GM18511 (cell line): ENCODE measurements around the gene ABCG1.

ENCODE experiments used
- ATAC-seq: cut with Tn5 transposase; IDR thresholded peaks from one replicate; pipeline ENCODE4 v1.9.1; 2021; ENCODE audit warnings: mild to moderate bottlenecking, moderate library complexity; ENCODE audit not compliant: unreplicated experiment

The ABCG1 gene

DNA sequence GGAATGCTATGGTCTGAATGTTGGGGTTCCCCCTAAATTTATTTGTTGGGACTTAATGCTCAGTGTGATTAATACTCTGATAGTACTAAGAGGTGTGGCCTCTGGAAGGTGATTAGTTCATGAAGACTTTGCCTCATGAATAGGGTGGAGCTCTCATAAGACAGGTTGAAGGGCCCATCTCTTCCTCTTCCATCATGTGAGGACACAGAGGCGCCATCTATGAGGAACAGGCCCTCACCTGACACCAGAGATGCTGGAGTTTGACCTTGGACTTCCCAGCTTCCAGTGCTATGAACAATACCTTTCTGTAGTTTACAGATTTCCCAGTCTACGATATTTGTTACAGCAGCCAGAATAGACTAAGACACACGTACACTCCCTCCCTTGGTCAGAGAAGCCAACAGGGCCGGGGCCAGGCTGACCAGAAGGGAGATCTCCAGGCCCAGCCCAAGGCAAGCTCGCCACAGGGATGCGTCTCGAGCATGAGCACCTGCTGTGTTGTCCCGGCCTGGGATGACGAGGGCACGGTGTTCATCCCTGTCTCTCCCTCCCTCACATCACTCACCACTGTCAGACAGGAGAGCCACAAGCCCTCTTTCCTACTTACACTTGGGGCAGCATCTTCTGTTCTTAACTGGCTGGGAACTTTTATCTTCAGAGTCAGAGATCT is 4.7 kb upstream of the ABCG1 start:
- no peak for ATAC-seq

DNA sequence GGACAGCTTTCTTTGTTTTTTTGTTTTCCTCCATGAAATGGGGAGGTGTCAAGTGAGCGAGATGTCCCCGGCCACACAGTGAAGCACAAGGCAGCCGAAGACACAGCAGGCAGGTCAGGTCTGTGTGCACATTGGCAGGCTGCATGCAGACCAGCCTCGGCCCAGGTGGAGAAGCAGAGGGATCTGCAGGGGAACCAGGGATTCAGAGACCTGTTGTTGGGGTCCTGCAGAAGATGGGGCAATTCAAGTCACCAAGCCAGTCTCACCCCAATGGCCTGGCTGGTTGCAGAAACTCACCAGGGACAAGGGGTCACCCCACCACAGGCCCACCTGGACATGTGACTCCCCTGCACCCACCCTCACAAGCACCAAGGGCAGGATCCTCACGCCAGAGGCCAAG is 4.0 kb upstream of the ABCG1 start:
- ATAC-seq = no peak

DNA sequence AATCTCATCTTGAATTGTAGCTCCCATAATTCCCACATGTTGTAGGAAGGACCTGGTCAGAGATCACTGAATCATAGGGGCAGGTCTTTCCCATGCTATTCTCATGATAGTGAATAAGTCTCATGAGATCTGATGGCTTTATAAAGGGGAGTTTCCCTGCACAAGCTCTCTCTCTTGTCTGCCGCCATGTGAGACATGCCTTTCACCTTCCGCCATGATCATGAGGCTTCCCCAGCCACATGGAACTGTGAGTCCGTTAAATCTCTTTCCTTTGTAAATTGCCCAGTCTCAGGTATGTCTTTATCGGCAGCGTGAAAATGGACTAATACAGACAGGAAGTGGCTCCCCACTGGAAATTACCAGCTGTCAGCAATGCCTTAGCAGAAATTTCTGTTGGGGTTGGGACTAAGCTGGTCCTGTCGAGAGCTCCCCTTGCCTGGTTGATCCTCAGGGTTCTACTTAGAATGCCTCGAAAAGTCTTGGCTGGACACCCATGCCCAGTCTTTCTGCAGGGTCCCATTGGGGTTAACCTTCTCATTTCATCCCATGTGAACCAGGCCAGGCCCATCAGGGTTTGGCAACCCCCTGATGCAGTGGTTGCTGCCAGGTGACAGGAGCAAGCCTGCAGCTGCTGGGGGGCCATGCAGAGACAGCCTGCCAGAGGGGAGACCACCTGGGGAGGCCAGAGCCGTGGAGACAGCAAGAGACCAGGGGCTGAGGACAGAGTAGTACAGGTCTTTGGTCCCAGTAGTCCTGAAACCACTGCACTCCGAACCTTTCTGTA is 2.8 kb upstream of the ABCG1 start:
- ATAC-seq = no peak

DNA sequence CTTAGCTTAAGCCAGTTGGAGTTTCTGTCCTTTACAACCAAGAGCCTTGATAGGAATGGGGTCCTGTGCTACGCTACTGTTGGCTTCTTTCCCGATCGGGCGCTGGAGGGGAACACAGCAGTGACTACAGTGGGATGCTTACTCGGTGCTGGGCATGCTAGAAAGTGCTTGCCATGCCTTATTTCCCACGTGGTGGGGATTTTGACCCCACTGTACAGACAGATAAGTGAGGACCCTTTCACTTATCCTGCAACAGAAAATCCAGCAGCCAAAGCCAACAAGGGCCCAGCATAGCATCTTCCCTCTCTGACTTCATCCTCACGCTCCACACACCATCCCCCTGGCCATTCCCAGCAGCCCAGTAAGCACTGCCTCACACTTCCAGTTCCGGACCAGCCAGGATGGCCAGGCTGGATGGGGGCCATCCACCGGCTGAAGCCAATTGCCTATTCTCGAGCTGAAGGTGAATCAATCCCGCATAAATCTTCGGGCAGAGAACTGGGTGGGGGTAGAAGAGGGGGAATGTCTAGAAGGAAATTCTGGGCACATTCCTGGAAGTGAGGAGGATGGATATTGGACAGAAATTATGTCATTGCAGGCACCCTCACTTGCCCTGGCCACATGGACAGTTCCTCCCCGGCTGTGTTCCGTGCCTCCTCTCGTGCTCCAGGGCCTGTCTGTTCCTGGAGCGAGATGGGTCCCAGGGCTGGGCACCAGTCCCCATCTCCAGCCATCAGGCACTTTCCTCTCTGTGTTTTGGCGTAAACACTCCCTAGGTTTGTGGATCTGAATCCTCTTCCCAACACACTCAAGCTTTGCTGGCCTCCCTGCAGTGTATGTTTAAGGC is 2.0 kb upstream of the ABCG1 start:
- no peak for ATAC-seq

DNA sequence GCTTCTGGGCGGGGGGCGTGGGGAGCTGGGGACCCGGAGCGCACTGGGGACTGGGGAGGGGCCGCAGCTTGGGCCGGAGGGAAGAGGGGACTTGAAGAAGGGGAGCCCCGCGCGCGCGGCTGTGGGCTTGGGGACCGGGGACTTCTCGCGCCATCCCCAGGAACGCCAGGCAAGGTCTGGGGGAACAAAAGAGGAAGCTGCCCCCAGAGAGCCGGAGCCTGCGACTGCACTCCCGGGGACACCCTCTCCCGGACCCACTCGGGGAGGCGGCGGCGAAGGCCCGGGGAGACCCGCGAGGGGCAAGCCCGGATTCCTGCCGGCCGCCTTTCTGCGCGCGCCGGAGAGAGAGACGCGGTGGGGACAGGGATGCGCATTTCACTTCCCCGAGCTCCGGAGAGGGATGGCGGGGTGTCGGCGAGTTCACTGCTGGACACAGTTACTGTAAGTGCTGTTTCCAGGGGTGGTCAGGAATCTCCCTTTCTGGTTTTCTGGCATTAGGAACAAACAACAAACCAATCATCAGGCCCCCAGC is 732 bp downstream of the ABCG1 start:
- peak; percentile 32 for ATAC-seq

DNA sequence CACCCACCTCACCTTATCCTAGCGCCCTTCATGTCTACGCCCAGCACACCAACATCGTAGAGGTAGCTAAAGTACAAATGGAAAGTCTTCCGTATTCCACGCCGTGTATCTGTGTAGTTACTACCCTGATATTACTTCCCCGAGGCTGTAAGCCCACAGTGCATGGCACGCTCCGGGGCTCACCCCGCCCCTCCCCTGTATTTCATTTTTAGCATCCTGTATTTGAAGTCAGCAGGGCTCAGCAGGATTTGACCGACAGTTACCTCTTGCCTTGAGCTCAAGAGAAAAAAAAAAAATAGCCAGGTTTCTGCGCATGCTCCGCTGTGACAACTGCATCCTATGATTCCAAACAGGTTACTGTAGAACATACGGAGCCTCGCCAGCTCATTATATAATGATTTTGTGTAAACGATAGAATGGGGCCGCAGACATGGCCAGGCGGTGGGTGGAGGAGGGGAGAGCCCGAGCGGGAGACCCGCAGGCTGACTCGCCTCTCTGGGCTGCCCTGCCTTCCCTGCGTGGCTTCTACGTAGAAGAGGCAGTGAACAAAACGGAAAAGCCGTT is 1.3 kb downstream of the ABCG1 start:
- peak; percentile 65 for ATAC-seq

DNA sequence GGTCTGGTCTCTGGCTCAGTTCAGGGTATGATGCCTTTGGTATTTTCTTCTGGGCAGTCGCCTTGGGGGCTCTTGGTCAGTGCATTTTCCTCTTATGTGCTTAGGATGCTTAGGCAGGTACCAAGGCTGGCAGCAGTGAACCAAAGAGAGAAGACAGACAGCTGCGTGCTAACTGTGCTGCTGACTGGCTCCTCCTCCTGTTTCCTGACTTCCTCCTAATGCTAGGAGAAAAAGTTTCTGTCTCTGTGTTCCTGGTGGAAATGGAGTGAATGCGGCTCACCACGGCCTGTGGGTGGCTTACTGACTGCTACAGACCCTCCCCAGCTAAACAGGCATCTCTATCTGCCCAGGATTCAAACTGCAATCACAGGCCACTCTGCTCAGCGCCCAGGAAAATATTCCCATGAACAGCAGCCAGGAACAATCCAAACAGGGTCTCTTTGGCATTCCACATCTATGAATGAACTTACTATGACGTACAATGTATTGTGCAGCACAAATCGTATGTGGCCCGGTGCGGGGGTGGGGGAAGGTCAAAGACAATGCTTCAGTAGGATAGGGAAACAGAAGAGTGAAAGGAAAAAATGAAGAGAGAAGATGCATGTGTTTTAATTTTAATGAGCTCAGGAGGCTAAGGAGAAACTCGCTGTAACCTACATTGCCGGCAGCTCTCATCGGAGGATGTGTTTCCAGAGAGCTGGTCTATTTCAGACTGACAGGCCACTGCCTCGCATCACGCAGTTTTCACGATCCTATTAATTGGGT is 2.8 kb downstream of the ABCG1 start:
- ATAC-seq = no peak

DNA sequence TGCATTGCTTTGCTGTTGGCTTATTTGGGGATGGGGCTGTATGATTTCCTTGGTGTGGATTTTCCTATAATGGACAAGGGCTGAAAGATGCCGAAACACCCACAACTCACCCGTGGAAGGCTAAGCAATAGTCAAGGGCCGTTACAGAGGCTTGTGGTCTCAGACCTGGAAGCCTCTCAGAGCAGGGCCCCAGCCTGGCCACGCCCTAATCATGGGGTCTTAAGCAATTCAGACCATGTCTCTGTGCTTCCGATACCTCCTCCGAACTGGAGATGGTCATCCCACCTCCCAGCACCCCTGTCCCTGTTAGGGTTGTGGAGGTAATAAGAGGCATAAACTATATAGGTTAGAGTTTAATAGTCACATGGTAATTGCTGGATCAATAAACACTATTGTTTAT is 3.4 kb downstream of the ABCG1 start:
- no peak for ATAC-seq

DNA sequence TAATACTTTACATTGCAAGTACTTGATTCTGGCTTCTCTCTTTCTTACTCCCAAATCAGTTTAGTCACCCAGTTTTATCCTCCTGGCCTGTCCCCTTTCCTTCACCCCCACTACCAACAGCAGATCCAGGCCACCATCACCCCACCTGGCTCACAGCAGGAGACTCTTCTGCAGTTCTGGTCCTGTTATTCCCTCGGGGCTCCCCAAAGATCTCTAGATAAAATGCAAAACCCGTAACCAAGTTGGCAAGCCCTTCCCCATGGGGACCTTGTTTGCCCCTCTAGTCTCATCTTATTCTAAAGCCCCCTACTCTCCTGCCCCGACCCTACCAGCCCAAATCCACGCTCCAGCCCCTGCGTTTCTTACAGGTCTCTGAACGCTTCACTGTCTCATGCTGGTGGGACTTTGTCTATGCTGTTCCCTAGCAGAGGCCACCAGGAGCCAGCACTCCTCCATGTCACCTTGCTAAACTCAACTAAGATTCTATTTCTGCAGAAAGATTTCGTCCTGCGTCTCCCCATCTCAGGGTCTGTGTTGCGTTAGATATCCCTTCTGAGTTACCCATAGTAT is 4.0 kb downstream of the ABCG1 start:
- no peak for ATAC-seq

DNA sequence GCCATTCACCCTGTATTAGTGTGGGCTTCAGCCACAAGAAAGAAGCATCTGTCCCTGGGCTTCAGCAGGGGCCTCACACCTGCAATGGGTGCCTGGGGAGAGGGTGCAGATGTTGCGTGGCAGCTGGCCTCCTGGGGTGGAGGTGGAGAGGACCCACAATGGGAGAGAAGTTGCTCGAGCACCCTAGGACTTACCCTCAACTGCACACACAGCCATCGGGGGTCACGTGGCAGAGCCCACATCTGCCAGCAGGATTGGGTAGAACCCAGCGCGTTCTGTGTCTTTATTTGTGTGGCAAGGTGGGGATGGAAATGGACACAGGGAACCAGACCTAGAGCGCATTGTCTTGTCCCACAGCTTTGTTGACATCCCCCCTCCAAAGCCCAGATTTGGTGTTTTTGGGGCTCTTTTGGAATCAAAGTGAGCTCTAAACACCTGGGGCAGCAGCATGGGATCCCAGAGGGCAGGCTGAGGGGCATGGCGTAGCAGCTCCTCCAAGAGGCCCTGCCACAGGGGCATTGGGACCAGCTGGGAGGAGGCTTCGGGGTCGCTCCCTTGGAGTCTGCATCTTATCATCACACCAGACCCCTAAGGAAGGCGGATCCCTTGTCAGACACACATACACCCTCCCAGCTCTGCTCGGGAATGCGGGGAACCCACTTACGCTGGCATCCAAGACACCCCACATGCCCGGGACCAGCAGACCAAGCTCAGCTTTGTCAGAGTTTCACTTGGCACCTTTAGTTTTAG is 5.1 kb downstream of the ABCG1 start:
- ATAC-seq = no peak

DNA sequence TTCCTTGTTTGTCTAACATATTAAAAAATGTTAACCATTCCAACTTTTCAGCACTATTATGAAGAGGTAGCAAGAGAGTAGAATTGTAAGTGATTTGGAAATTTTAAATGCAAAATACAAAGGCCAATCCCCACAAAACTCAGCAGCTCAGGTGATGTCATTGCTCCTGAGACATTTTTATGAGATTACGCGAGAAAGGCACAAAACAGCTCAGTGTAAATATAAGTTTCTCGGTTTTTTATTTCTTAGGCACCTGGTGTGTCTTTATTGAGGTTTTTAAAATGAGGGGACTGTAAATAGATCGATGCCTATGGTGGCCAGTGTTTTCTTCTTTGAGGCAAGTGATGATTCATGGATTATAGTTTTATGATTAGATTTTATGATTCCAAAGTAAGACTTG is 6.1 kb downstream of the ABCG1 start:
- no peak for ATAC-seq

DNA sequence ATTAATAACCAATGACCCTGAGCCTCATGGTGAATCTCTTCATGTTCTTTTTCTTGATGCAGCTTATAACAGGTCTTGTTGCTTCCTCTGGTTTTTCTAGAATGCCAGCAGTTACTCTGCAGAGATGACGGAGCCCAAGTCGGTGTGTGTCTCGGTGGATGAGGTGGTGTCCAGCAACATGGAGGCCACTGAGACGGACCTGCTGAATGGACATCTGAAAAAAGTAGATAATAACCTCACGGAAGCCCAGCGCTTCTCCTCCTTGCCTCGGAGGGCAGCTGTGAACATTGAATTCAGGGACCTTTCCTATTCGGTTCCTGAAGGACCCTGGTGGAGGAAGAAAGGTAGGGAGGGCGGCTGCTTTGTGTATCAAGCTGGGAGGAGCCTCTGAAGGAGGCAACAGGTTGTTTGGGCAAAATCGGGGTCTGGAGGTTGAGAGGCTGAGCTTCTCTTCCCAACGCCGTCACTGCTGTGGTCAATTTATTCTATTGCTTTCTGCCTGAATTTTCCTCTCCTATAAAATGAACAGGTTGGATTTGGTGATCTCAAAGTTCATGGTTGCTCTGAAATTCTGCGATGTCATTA is 6.7 kb downstream of the ABCG1 start:
- no peak for ATAC-seq

DNA sequence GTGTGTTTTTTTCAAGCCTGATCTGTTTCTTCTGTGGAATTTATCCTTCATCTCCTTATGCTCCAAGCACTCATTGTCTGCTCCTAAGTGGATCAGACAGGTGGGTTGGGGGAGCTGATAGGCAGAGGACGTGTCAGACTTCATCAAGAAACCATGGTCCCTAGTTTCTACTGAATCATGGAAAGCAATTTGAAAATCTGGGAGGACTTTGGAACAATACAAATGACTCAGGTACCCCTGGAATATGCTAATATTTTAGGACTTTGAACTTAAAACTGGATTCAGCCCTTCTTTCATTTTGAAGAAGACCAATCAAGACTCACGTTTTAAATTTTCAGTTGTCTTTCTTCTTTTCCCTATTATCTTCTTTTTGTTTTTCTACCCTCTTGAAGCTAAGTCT is 7.7 kb downstream of the ABCG1 start:
- no peak for ATAC-seq

DNA sequence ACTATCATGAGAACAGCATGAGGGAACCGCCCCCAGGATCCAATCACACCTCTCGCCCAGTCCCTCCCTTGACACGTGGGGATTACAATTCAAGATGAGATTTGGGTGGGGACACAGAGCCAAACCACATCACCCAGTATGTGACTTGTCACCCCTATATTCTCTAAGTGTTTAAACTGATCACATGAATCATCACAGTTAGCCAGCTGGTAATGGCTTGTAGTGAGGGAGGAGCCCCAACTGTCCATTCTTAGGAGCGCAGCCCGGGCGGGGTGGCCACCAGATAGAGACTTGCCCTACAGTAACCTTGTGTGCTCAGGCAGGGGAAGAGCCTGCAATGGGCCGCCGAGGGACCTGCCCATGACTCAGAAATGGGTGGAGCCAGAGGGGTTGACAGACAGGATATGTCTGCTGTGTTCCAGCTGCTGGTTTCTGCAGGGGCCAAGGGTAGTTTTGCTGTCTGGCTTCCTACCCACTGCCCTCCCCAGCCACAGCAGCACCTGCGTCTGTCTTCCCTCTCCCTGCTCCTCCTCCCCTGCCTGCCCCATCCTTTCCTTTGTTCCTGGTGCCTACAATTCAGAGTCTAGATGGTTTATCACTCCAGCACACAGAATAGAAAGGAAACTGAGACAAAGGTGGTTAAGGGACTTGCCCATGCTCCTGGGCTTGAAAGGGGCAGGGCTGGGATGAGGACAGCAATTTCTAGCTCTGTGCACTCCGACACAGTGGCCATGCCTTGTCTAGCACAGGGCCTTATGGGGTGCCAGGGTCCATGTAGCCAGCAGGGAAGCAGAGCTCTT is 9.2 kb downstream of the ABCG1 start:
- peak; percentile 93 for ATAC-seq

DNA sequence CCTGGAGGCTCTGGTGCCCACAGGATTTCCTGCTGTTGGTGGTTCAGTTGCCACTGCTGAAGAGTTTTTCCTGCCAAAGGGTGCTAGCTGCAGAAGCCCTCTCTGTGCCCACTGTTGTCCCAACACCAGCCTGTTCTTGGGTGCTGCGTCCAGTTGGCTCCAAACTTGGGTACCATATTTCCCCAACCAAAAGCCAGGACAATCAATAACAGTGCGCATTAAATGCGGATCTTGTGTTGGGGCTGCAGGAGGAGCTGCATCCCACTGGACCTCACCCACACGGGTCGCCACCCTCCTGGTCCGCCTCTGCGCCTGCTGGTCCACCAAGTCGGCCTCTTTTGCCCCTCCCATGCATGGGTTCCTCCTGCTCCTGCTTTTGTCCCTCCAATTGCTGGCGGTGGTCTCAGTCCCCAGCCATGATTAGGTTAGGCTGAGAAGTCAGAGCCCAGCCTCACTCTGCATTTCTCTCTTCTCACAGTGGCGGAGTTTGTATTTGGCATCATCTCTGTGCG is 9.8 kb downstream of the ABCG1 start:
- ATAC-seq = no peak

DNA sequence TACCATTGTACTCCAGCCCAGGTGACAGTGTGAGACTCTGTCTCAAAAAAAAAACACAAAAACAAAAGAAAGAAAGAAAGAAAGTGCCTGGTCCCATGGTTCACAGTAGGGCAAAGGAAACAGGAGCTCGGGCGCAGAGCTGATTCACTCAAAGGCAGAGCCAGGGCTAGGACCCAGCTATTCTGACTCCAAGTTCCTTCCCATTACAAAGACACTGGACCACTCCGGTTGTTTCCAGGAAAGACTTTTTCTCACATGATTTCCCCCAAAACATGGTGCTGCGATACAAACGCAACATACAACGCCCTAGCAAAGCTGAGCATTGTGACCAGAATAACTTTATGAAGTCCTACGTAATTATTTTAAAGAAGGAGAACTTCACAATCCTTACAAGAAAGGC is 10.7 kb downstream of the ABCG1 start:
- no peak for ATAC-seq

DNA sequence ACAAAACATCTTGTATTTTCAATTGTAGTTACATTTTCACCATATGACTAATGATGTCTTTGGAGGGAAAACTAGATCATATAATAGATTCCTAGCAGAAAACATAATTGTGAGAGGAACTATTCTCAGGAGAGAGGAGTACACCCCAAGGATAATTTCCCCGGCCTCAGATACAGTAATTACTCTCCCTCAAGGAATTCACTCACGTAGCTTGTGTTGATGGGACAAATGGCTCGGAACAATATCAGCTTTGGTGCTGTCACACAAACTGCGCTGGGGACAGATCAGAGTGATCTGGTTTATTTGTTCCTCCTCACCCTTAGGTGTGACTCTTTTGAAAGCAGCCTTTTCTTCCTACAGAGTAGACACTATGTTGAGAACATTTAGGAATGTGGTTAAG is 11.2 kb downstream of the ABCG1 start:
- no peak for ATAC-seq

DNA sequence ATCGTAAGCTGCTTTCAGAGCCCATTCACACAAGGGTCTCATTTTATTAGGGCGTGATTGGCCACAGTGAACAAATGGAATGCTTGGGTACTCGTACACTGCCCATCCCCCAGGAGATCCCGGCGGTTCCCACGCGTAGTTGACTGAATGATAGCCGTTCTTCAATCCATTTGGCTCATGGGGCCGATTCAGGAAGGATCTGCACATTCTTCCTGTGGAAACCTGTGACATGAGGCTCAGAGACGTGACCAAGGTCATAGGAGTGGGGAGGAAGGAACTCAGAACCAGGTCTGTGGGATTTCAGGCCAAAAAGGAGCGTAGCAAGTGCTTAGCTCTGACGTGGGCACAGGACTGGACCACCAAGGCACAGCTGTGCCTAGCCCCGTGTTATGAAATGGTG is 11.7 kb downstream of the ABCG1 start:
- ATAC-seq = no peak
